HG02763 (cell line): ENCODE results near the gene TPCN2.

Experiments used
- ATAC-seq: cut with Tn5 transposase; IDR thresholded peaks from one replicate; pipeline ENCODE4 v1.9.1; 2021; ENCODE audit warnings: mild to moderate bottlenecking, moderate library complexity; ENCODE audit not compliant: unreplicated experiment

The TPCN2 gene

GRCh38 chr11:69037074-69037473 lies 11.7 kb upstream of the TPCN2 start:
- no peak for ATAC-seq

DNA sequence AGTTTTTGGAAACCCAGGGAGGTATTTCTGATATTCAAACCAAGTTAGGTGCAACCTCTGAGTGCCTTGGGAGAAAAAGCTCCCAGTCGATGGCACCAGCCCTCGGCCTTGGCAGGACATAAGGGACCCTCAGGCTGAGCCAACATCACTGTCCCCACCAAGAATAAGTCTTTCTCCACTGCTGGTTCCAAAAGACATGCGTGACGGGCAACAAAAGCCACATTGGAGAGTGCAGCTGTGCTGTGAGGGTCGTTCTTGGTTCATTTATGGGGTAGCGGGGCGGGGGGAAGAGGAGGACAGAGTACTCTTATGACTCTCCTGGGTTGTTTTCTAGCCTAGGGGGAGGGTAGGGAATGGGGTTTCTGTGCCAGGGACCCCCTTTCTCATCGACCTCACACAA lies 11.2 kb upstream of the TPCN2 start:
- ATAC-seq = no peak

DNA sequence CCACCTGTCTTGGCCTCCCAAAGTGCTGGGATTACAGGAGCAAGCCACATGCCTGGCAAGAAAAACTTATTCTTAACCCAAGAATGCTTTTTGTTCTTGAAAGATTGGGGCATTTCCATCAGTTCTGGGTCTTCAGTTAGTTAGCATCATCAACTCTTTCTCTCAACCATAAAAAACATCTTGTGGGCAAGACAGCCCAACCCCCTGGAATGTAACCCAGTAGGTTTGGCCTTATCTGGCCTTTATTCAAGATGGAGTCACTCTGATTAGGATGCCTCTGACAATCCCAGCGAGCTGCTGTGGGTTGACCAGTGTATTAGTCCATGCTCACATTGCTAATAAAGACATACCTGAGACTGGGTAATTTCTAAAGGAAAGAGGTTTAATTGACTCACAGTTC lies 9.2 kb upstream of the TPCN2 start:
- ATAC-seq = no peak

DNA sequence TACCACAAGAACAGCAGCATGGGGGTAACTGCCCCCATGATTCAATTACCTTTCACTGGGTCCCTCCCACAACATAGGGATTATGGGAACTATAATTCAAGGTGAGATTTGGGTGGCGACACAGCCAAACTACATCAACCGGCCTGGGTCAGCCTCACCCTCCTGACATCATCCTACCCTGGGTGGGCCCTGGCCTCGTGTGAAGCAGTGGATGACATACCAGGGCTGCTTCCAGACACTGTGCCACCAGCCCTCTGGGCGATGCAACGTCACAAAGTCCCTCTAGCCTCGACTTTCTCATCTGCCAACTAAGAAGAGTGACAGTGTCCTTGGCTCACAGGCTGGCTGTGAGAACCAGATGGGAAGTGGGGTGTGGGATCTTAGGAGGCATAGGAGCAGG lies 8.7 kb upstream of the TPCN2 start:
- ATAC-seq = no peak

DNA sequence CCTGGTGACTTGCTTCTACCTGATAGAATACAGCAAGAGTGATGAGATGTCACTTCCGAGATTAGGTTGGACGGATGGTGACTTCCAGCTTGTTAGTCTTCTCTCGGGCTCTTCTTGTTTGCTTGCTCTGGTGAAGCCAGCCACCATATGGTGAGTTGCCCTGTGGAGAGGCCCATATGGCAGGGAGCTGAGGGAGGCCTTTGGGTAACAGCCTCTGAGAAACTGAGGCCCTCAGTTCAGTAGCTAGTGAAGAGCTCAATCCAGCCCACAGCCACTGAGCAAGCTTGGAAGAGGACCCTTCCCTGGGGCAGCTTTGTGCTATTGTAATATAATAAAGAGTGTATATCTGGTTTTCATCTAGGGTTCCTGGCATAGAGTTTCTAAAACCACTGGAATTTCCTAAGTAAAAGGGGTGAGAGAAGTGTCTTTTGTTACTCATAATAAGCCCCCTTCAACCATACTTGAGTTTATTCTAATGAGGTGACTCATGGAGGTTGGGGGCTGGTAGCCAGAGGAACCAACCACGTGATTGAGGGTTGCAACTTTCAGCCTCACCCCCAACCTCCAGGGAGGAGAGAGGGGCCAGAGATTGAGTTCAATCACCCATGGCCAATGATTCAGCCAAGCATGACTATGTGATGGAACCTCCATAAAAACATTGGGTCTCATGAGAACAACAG lies 8.0 kb upstream of the TPCN2 start:
- no peak for ATAC-seq

GRCh38 chr11:69041516-69041915 lies 7.2 kb upstream of the TPCN2 start:
- no peak for ATAC-seq

DNA sequence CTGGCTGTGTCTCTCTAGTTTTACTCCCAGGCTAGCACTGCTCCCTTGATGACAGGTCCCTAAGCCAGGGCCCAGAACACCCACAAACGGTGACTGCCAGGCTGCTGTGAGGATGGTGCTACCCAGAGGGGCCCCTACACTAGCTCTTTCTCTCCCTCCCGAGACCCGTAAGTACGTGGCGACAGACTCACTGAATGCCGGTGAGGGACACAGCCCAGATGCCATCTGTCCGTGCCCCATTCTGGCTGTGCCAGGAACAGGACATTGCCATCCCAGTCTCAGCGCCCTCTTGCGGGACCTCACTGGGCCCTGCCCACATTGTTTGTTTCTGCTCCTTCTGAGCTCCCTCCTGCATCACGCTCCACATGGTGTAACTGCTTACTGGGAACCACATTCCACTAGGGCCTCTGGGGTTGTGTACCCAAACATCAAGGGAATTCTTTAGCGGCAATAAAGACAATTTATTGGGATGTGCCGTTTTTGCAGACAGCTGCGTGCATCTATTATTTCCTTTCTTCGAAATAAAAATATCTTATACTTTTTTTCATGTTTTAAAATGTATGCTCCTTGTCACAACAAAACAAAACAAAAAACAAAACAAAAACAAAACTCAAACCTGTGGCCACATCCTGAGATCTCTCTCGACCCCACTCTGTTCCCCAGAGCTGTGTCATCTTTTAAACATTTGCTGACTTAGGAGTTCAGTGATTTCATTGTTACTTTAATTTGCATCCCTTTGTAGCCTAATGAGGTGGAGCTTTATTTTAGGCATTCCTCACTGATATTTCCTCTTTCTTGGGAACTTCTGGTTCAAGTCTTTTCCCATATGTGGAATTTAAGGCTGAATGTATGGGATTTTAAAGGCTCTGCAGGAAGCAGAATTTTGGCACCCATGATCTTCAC lies 4.4 kb upstream of the TPCN2 start:
- ATAC-seq = no peak

DNA sequence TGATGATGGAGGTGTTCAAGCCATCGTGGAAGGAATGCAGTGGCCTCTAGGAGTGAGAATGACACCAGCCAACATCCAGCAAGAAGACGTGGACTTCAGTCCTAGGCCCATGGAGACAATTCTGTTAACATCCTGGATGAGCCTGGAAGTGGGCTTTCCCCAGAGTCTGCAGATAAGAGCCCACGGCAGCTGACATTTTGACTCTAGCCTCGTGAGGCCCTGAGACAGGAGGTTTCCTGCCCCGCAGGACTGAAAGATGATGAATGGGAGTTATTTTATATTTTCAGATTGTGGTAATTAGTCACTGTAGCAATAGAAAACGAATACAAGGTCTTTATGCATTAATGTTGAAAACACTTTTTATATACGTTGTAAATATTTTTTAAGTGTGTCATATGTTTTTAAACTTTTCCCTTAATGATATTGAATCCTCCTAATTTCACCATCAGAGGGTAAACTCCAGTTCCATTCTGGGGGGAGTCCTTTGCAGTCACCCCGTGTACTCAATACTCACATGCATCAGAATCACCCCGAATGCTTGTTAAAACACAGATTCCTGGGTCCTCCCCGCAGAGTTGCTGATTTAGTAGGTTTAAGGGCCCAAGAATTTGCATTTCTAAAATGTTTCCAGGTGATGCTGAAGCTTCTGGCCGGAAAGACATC lies 570 bp upstream of the TPCN2 start:
- ATAC-seq = no peak

- no peak for ATAC-seq
These were observed 747 bp downstream of the TPCN2 start for GRCh38 chr11:69049490-69049867.

DNA sequence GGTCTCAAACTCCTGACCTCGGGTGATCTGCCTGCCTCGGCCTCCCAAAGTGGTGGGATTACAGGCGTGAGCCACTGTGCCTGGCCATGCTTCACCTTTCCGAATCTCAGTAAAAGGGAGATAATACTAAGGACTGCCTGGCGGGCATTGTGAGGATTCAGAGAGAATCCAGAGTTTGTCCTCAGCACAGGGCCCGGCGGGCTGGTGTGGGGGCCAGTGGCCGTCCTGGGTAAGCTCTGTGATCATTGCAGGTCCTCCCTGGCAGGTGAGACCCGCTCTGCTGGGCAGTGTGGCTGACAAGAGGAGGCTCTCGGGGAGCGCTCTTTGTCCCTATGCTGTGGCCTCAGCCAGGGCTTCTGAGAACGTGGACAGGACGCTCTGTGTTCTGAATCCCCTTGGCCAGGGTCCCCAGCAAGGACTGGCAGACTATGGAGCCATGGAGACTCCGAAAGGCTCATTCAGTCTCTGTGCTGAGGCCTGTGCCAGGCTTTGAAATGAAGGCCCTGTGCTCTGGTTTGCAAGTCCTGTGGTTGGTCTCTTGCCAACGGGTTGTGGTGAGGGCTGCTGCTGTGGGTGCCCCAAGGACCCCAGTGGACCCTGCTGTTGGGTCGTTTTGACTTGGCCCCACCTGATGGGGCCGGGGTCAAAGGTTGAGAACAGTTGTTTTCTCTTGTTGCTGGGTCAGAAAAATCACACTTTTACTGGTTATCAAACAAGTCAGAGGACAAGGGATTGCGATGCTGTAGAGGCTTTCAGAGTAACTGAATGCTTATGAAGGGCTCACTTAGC lies 2.1 kb downstream of the TPCN2 start:
- ATAC-seq = no peak

DNA sequence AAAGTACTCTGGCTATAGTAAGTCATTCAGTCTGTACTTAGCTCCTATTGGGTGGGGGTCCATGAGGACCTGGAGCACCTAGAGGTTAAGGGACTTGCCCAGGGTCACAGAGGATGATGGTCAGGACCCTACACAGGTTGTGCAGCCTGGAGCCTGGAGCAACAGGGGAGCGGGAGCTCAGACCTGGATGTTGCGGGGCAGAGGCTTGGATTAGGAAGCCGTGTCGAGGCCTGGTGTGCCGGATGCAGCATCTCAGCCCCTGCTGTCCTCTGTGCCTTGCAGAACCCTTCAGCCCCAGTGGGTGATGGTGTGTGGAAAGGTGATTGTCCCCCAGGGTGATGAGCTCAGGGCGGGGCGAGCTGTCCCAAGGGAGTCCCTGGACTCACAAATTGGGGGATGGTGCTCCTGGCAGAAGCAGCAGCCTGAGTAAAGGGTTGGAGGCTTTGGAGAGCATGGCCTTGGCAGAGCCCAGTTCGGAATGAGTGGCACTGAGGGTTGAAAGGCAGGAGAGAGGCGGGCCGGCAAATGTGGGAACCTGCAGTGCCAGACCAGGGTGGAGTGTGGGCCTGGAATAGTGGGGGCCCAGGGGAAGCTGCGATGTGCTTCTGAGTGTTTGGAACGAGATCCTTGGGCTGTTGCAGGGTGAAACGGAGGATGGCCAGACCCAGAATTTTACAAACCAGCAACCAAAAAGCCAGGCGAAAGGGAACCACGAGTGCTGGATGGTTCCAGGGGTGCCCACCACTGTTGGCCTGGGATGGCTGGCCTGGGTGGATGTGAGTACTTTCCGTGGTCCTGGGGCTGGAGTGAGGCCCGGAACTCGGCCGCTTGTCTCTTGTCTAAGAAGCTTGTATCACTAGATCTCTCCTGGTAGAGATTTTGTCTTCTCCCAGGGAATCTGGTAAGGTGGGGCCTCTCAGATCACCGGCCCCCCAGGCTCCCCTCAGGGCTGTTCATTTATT lies 2.9 kb downstream of the TPCN2 start:
- no peak for ATAC-seq

DNA sequence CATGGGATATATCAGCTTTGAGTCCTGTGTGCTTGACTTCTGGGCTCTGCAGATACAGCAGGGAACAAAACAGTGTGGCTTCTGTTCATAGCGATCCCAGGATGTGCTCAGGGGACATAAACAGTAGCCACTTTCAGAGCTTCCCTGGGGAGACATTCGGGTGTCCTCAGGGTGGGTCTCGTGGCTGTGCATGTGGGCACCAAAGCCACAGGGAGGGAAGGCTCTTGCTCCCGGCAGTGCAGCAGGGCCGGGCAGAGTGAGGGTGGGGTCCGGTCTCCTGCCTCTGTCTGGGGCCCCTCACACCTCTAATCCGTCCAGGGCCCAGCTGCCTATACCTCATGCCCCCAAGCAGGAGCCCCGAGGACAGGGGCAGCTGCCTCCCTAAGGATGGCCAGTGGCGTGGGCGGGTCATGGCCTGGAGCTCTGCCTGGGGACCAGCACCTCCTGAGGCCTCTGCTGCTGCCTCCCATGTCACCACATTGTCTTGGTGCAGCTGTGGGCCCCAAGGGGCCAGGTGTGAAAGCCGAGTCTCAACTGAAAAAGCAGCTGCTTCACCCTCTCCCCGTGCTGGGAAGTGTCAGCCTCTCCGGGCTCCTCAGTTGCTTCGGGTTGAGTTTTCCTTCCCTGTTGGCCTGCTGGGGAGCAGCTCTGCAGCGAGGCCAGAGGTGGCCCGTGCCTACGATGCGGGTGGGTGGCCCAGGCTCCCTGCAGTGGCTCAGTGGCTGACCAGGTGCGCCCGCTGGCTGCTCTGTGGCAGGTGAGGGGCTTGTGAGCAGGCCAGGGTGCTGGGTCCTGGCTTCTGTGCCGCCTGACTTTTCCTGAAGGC lies 3.8 kb downstream of the TPCN2 start:
- ATAC-seq = no peak

DNA sequence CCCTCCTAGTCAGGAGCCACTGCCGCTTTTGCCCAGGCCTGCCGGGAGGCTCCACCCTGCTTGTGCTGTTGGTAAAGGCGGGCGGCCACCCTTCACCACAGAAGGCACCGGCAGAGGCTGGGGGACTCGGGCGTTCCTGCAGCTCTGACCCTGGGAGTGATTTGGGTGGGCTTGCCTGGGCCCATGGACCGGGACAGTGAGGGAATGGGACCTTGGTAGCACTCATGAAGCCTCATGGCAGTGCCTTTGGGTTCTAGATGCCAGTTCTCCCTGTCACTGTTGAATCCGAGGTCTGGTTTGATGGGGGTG lies 4.4 kb downstream of the TPCN2 start:
- no peak for ATAC-seq

GRCh38 chr11:69053546-69054396 lies 5.0 kb downstream of the TPCN2 start:
- ATAC-seq = no peak

DNA sequence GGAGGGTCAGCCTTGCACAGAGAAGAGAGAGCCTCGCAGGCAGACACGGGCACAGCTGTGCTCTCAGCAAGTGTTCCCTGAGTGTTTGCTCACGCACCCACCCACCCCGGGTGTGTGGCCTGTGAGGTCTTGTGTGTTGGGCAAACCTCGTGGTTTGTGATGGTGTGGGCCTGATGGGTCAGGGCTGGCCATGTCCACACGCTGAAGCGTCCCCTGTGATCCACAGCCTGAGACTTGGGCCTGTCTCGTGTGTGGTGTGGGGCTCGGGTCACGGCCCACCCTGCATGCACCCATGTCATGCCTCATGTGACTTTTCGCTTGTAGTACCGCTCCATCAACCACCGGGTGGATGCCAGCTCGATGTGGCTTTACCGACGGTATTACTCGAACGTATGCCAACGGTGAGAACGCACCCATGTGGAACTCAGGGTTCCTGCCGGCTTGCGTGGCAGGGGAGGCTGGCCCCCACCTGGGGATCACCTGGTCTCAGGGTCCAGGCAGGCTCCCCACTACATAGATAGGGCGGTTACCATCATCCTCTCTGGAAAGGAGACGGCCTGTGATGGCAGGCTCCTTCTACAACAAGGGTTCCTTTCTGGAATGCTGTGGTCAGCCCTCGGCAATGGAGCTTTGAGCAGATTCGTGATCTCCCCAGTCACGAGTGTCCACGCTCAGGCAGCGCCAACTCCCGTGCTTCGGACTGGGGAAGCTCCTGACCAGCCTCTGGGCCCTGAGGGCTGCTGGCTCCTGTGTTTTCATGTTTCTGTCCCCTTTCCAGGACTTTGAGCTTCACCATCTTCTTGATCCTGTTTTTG lies 5.9 kb downstream of the TPCN2 start:
- ATAC-seq = no peak

DNA sequence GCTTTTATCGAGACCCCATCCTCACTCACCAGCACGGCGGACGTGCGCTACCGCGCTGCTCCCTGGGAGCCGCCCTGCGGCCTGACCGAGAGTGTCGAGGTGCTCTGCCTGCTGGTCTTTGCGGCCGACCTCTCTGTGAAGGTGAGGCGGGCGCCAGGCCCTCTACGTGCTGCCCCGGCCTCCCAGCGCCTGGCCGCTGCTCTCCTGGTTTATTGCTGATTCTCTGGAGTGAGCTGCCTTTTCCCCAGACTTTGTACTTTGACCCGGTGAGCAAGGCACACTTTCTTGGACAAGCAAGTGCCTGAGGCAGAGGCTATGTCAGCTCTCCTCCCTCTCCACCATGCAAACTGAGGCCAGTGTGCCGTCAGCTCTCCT lies 6.5 kb downstream of the TPCN2 start:
- ATAC-seq = no peak
